ENCODE results near the gene GAL3ST1.

DNA sequence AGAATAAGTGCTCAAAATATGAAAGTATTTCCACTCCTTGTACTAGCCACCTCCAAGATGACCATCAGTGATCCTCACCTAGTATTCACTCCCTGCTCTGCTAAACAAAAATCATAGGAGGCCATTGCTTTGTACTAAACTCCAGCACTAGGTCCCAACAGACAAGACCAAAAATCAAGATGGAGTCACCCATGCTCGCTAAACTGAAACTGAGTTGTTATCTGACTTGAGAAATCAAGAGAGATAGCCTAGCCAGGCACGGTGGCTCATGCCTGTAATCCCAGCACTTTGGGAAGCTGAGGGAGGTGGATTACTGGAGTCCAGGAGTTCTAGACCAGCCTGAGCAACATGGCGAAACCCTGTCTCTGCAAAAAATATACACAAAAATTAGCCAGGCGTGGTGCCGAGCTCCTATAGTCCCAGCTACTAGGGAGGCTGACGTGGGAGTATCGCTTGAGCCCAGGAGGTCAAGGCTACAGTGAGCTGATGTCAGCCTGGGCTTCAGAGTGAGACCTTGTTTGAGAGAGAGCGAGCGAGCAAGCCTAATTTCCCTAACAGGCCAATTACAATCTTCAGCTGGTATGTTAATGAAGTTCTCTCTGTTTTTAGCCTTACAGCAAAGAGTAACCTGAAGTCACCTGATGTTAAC is 37.3 kb downstream of the GAL3ST1 start:
- TF ChIP-seq, protein P1, sequence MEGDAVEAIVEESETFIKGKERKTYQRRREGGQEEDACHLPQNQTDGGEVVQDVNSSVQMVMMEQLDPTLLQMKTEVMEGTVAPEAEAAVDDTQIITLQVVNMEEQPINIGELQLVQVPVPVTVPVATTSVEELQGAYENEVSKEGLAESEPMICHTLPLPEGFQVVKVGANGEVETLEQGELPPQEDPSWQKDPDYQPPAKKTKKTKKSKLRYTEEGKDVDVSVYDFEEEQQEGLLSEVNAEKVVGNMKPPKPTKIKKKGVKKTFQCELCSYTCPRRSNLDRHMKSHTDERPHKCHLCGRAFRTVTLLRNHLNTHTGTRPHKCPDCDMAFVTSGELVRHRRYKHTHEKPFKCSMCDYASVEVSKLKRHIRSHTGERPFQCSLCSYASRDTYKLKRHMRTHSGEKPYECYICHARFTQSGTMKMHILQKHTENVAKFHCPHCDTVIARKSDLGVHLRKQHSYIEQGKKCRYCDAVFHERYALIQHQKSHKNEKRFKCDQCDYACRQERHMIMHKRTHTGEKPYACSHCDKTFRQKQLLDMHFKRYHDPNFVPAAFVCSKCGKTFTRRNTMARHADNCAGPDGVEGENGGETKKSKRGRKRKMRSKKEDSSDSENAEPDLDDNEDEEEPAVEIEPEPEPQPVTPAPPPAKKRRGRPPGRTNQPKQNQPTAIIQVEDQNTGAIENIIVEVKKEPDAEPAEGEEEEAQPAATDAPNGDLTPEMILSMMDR (IDR thresholded peaks at IDR 0.05) = no peak
- TF ChIP-seq EZH2 (IDR thresholded peaks at IDR 0.05) = no peak

Data from neural progenitor cell (in vitro differentiated cells).